Ovary (tissue), 3 donors: ENCODE results near the gene SLC16A10.

Experiments
- EP300 ChIP-seq: sonication (generic); formaldehyde crosslinking; IDR thresholded peaks from one replicate; pipeline ENCODE4 v1.6.1; 2017; ENCODE audit warnings: antibody characterized with exemption
- TF ChIP-seq, protein P1 (sequence below), 3 donors: fragments of 450-650 bp in 2 of 3; fragments of 200-600 bp in 1 of 3; IDR thresholded peaks; one replicate each; pipeline versions ENCODE4 v1.5.1 to v1.8.0; 2016 to 2022; ENCODE audit warnings: antibody characterized with exemption in 3 of 3, mild to moderate bottlenecking in 1 of 3
- donor health status: DM: no; HTN: no; CAD: no.

GRCh38 chr6:111176760-111177099 lies 89.4 kb downstream of the SLC16A10 start:
- TF ChIP-seq, protein P1, sequence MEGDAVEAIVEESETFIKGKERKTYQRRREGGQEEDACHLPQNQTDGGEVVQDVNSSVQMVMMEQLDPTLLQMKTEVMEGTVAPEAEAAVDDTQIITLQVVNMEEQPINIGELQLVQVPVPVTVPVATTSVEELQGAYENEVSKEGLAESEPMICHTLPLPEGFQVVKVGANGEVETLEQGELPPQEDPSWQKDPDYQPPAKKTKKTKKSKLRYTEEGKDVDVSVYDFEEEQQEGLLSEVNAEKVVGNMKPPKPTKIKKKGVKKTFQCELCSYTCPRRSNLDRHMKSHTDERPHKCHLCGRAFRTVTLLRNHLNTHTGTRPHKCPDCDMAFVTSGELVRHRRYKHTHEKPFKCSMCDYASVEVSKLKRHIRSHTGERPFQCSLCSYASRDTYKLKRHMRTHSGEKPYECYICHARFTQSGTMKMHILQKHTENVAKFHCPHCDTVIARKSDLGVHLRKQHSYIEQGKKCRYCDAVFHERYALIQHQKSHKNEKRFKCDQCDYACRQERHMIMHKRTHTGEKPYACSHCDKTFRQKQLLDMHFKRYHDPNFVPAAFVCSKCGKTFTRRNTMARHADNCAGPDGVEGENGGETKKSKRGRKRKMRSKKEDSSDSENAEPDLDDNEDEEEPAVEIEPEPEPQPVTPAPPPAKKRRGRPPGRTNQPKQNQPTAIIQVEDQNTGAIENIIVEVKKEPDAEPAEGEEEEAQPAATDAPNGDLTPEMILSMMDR (IDR thresholded peaks at IDR 0.05) = no peak
- TF ChIP-seq EP300 = no peak
